HG02798 (cell line): Measurements from ENCODE around the gene MSI1.

Experiments used
- ATAC-seq: cut with Tn5 transposase; IDR thresholded peaks from one replicate; pipeline ENCODE4 v1.9.1; 2021; ENCODE audit warnings: mild to moderate bottlenecking; ENCODE audit not compliant: unreplicated experiment, poor library complexity

The MSI1 gene

DNA sequence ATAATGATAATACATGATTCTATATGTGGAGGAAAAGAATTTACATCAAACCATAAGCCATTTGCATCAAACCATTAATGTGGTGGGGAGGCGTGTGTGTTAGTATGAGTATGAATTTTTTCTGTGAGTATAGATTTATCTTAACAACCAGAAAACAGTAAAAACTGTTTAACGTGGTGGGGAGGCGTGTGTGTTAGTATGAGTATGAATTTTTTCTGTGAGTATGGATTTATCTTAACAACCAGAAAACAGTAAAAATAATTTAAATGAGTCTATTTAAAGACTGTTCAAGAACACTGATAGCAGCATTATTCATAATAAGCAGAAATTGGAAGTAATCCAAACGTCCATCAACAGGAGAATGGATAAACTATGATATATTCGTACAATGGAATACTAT lies 9.1 kb upstream of the MSI1 start:
- ATAC-seq, result no peak

DNA sequence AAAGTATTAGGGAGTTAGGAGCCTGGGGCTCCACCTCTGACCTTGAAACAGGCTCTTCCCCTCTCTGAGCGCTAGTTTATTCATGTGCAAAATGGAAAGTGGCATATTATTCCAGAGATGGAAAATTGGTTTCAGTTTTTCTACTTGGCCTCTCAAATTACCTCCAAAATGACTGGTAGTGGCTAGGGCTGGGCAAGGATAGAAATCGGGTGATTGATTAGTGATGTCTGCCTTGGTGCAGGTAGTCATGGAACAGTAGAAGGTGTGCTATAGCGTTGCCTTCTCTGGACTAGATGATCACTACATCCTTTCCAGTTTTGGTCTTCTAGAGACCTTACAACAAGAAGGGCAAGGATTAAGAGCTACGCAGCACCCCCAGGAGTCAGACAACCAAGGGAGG lies 8.6 kb upstream of the MSI1 start:
- no peak for ATAC-seq

DNA sequence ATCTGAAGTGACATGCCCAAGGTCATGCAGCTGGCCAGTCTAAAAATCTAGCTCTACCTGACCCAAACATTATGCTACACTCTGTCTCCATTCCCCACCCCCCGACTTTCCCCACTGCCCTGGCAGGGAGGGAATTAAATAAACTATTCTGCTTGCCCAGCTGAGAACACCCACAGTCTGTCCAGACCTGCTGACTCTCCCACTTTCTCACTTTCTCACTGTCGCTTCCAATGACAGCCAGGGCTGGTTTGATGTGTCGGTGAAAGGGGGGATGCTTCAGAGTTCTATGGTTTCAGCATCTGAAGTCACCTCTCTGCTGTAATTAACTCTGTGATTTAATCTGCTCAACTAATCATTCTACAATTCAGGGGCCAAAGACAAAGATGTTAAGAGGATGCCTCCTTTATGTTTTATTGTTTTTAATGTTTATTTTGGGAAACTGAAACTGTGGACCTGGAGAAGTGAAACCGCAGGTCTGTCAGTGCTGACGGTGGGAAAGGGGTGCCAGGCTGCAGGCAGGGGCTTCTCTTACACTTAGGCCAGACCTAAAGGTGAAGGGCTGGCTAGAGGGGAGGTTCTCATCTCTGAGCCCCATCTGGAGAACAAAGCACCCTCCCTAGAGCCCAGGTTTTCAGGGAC lies 8.1 kb upstream of the MSI1 start:
- ATAC-seq, result no peak

DNA sequence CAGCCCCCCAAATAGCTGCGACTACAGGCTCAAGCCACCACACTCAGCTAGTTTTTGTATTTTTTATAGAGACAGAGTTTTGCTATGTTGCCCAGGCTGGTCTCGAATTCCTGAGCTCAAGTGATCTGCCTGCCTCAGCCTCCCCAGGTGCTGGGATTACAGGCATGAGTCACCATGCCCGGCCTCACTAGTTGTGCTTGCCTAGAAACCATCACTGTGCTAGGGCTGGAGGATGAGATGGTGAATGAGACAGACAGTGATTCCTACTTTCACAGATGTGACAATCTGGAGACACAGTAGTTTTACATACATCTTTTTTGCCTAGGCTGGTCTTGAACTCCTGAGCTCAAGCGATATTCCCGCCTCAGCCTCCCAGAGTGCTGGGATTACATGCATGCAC lies 7.5 kb upstream of the MSI1 start:
- no peak for ATAC-seq

DNA sequence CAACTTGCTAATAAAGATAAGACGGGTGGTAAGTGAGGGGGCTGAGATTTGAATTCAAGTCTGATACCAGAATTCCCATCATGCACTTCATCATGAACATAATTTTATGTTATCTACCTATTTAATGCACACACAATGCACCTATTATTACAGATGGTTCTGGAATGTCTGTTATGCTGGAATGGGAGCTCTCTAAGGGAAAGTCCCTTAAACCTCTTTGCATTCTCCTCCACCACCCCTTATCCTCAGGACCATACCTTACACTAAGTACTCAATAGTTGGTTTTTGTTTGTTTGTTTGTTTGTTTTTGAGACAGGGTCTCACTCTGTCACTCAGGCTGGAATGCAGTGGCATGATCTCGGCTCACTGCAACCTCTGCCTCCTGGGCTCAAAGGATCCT lies 7.0 kb upstream of the MSI1 start:
- no peak for ATAC-seq

DNA sequence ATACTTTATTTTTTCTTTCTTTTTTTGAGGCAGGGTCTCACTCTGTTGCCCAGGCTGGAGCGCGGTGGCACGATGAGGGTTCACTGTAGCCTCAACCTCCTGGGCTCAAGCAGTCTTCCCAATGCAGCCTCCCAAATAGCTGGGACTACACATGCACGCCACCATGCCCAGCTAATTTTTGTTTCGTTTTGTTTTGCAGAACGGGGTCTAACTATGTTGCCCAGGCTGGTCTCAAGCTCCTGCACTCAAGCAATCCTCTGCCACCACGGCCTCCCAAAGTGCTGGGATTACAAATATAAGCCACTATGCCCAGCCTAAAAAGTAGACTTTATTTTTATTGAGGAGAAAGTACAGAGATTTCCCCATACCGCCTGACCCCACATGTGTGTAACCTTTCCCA lies 4.7 kb upstream of the MSI1 start:
- no peak for ATAC-seq

DNA sequence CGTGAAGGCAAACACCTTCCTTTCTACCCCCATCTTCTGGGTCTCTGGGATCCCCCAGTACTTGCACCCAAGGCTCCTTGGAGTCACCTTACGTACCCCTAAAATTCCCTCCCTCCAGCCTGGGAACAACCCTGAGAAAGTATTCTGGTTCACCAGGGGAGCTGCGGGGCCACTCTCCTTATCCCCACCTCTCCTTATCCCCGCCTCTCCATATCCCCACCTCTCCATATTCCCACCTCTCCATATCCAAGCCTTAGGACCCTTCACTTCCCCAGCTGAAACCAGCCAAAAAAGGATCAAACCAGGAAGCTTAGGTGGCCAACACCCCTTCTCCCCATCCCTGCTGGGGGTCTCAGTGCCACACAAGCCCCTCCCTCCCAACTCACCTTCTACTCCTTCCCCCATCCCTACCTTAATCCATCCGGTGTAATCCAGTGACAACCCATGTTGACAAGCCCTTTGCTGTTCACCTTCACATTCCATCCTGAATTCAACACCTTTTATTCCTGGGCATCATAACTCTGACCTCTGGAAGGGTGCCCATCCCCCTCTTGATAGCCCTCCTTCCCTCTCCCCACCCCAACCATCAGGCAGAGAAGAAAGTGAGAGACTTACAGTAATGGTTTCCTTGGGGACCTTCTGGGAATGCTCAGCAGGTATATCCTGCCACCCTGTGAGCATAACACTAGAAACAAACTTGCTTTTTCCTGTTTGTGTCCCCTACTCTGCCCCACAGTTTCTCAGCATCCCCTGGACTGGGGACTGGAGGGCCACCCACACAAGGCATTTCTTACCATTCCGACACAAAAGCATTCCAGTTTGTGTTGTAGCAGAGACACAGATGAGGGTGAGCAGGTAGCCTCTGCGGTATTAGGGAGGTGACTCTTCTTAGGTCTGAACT lies 1.6 kb upstream of the MSI1 start:
- ATAC-seq, result no peak

DNA sequence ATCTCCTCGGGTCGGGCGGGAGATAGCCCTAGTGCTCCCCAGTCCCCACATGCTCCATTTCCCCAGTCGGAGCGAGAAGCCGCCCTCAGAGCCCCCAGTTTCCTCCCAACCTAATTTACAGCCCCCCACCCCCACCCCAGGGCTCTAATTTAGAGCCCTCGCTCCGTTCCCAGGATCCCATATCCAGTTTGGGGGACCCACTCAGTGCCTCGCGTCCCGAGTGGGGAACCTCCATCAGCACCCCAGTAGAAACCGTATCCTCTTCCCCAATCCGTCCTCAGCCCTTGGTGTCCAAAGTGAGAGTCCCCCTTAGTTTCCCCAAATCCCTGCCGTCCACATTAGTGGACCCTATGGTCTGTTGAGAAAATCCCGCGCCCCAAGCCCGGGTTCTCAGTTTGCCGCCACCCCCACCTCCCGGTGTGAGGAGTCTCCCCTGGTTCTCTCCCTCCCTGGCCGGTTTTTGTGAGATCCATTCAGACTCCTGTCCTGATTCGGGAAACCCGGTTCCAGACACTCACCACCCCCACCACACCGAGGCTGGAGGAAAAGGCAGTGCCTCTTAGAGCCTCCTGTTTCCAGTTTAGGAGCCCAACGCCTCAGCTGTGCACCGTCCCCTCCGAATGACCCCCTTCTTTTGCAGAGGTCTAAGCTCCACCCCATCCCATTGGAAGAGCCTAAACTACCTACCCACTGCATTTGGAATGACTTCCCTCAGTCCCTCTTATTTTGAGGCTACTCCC lies 809 bp upstream of the MSI1 start:
- ATAC-seq, result no peak

DNA sequence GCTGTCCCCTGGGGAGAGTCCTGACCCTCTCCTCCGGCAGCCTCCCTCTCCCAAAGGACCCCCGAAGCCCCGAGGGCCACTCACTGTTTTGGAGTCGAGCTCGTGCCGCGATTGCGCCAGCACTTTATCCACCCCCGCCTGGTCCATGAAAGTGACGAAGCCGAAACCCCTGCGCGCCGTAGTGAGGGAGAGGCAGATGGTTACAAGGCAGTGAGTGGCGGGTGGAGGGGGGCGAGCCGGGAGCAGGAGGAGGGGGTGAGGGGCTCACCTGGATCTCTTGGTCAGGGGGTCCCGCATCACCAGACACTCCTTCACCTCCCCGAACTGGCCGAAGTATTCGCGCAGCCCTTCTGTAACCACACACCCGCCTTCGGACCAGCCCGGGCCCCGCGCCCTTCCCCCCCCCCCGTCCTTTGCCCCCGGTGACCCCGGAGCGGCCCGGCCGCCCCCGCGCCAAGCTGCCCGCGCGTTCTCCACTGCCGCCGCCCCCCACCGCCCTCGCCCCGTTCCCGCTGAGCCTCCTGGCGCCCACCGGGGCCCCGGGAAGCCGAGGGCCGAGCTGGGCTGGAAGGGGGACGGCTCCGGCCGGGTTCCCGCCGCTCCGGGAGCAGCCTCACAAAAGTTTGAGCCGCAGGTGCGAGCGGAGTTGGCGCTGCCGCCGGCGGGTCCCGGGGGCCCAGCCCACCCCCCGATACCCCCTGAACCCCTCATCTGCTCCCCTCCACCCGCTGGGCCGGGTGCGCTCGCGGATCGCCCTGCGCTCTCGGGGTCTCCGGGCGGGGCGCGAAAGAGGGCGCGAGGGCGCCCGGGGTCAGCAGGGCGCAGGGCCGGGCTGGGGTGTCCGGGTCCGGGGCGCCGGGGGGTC lies 808 bp downstream of the MSI1 start:
- ATAC-seq, result no peak

DNA sequence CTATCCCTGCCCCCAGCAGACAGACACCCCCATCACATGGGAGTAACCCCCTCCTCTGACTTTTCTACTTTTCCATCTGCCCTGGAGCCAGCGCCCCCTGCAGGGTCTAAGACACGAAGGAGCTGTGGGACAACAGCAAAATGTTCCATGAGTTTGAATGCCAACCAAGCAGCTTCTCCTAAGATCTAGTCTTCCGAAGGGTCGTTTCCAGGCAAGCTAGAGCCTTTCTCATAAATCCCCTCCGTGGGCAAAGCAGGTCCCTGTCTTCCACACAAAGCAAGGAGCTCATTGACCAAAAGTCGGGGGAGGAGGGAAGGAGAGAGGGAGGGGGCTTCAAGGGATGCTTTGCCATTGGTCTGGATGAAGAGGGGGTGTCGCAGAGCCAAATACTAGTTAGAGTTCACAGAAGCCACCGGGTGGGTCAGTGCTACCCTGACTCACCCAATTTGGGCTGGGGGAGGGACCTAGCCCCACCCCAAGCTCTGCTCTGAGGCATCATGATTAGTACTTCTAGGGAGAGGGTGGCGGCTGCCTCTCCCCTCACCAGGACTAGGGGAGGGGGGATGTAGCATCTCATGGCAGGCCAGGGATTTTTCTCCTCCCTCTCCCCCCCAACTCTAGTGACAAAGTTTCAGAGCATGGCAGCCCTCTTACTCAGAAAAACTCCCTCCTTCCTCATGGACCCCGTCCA lies 1.6 kb downstream of the MSI1 start:
- ATAC-seq, result no peak

DNA sequence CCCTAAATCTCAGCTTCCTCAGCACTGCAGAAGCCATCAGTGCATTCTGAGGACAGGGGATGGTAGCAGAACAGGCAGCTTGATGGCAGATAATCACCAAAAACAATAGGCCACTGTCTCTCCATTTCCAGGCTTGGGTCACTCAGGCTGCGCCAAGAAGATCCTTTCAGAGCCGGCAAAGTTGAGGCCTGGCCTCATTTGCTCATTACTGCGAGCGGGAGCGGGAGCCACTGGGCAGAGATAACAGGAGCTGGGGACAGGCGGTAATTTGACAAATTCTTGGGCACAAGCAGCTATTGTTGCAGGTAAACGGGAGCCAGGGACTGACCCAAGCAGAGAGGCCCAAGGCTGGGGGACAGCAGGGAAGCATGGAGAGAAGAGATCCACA lies 2.1 kb downstream of the MSI1 start:
- no peak for ATAC-seq

DNA sequence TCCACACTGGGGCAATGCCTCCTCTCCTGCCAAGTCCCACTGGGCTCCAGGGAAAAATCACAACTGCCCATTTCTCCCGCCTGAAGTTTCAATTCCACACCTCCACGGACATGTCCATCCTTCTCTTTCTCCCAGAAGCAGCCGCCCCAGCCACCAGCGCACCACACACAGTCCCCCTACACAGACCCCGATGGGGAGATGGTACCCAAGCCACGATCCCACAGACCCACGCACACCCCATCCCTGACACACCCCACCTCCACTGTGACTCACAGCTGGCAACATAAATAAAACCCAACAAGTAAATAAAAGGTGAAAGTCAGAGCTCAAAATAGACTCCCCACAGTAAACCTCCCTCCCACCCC lies 2.6 kb downstream of the MSI1 start:
- no peak for ATAC-seq

DNA sequence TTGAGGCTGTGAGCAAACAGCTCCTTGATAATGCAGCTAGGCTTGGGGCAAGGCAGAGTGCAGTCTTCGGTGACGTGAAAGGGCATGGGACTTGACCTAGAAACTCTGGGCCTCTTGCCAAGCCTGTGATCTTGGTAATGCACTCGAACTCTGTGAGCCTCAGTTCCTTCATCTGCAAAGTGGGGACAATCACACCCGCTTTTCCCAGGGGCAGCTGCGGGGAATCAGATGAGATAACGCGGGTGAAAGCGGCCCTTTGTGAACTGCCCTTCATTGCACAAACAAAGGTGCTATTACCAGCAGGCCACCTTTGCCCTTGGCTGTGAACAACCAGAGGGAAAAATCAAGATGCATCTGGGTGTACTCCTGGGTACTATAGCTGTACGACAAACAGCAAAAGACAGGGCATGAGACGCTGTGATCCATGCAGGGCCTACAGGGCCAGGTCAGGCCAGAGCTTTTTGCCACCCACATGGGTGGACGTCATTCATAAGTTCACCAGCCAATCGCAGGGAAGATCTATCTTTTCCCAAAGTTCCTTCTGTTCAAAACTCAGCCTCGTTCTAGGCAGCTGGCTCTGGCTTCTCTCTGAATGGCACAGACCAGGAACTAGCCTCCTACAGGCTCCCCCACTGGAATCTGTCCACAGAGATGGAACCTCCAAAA lies 3.2 kb downstream of the MSI1 start:
- ATAC-seq, result no peak

DNA sequence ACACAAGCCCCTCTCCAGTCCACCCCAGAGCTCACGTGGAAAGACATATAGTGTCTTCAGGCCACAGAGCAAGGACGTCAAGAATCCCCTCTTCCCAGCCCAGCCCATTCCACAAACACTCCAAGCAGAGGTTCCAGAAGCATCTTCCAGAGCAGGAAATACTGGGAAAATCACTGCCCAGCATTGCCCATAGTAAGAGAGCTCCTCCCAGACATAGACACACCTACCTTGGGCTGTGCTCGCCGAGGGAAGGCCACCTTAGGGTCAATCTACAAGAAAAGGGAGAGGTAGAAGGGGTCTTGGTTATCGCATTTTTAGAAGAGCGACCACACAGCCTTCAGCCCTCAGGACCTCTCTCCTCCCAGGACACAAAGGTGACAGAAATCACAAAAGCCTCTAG lies 4.5 kb downstream of the MSI1 start:
- ATAC-seq, result no peak

DNA sequence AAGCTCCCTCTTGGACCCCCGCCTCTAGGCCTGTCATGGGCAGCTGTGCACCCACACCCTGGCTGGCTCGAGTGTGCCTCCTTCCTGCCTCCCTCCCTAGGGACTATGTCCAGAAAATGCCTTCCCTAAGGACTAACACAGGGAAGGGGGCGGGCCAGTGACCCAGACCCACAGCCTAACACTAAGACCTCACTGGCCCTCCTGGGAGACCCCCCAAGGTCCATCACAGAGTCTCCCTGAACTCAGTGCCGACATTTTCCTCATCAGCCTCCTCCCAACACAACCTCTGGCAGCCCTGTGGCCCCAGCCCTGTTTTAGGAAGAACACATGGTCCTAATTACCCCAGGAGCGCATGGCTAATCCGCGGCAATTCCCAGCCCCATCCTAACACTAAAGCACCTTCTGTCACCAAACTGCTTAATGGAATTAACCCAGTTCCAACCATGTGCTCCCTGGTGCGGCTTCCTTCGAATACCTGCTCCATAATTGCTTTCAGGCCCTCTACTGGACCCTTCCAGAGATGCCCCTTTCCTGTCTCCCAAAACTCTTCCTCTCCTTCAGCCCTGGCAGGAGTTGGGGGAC lies 5.6 kb downstream of the MSI1 start:
- ATAC-seq, result no peak

DNA sequence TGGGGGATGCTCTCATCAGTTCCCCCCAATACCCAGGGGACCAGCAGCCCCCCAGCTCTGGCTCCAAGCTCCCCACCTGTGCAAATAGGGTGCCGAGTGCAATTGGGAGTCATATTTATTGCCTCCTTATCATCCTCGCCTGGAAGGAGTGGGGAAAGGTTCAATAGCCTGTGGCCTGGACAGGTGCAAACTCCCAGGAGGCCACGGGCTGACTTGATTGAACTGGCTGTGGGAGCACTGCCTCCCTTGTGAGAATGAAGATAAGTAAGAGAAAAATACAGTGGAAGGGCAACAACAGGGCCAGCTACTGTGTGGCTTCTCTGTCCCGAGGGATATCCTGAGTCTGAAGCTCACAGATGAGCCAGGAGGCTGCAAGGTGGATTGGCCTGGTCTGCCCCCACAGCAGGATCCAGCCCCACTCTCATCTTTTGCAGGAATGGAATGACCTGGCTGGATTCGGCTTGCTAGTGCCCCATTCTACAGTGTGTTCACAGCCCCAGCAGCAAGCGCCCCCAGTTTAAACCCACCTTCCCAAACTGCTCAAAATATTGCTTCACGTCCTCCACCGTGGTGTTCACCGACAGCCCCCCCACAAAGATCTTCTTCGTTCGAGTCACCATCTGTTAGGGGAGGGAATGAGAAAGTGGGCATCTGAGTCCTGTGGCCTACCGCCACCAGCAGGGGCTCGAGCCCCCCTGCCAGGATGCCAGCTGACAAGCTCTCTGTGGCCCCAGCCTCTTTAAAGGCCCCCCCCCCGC lies 6.3 kb downstream of the MSI1 start:
- no peak for ATAC-seq

DNA sequence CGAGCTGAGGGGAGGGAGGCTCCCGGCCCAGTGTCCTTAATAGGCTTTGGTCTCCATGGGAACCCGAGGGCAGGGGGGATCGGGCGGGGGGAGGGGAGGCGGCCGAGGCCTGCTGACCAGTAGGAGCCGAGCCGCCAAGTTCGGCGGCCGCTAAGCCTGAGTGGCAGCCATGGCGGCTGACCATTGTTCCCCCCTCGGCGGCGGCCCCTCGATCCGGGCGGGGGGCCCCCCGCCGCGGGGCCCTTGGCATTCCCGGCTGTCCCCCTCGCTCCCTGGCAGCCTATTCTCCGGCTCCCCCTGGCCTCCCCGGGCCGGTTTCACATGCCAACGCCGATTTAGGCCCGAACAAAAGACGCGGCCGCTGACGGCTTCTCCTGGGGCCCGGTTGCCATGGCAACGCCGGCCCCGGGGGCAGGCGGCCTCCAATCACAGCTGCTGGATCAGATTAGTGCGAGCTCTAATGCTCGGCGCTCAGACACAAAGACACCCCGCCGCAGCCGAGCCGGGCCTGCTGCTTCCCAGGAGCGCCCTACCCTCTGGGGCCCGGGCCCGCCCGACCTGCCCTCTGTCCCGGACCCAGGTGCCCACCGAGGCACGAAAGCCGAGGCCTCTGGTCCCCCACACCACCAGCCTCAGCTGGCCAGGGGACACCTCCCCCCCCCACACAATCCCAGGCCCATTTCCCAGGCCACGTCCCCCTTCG lies 7.3 kb downstream of the MSI1 start:
- ATAC-seq, result no peak

DNA sequence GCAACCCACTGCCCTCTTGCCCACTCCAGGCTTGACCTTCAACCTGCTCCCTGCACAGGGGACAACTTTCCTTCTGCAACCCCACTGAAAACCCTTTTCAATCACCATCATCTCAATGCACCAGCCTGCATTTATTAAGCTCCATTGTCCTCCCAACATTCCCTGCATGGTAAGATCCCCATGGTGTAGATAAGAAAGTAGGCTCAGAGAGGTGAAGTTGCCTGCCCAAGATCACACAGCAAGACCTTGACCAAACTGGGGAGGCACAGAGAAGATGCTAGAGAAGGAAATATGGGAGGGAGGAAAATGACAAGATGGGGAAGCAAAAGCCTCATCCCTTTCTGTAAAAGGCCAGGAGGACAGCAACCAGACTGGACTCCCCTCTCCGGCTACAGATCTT lies 9.8 kb downstream of the MSI1 start:
- ATAC-seq, result no peak
